ENCODE measurements around the gene ZW10. TPM values are rescaled to one million over a fixed set of nuclear protein-coding genes. Genes with fewer than 3 reads are reported as not detected.
A peak's percentile ranks its signal among the peaks of the same experiment; 100 is the strongest.

ZW10 gene
- polyA plus RNA-seq, 1 donor from 2014 or later, result 20.8 TPM

- Histone ChIP-seq H3K27me3 (ENCODE audit: insufficient read depth, low read depth, low read length) (no peaks in the 10 kb centered on the region), H3K9ac (ENCODE audit: low read length) (no peak overlapping the region), H3K27ac (ENCODE audit: low read length) (no peak overlapping the region), H3K4me2 (ENCODE audit: low read length) (no peak overlapping the region), H3K79me2 (replicated peaks; ENCODE audit: insufficient read depth, low read length) (no peaks in the 10 kb centered on the region), H3K9me3 (ENCODE audit: low read length) (no peaks in the 10 kb centered on the region), H2AFZ (ENCODE audit: low read depth, low read length) (no peak overlapping the region), H3K9me2 (ENCODE audit: insufficient read depth, low read length) (no peaks in the 10 kb centered on the region), H3K36me3 (ENCODE audit: insufficient read depth, low read length) (no peaks in the 10 kb centered on the region), H3F3A (ENCODE audit: insufficient read depth, low read length, poor library complexity, severe bottlenecking) (no peaks in the 10 kb centered on the region), H4K20me1 (ENCODE audit: insufficient read depth) (no peaks in the 10 kb centered on the region), H3K4me3 (ENCODE audit: low read length) (no peak overlapping the region)
- TF ChIP-seq RAD21 (conservative IDR thresholded peaks at IDR 0.05) (no peak), CTCF (IDR thresholded peaks at IDR 0.05; ENCODE audit: poor library complexity, severe bottlenecking) (no peak), EP300 (conservative IDR thresholded peaks at IDR 0.05; ENCODE audit: poor library complexity, severe bottlenecking) (no peak), SMC3 (conservative IDR thresholded peaks at IDR 0.05; ENCODE audit: poor library complexity) (no peak), MXI1 (conservative IDR thresholded peaks at IDR 0.05; ENCODE audit: poor library complexity, severe bottlenecking) (no peak), TAF1 (IDR thresholded peaks at IDR 0.05; ENCODE audit: low read depth) (no peak), POLR2AphosphoS5 (IDR thresholded peaks at IDR 0.05) (no peak), EZH2 (IDR thresholded peaks at IDR 0.05; ENCODE audit: borderline replicate concordance, insufficient read depth, low read length, poor library complexity, severe bottlenecking) (no peak), REST (IDR thresholded peaks at IDR 0.05; ENCODE audit: borderline replicate concordance) (no peak)
Measured at GRCh38 chr11:113778111-113778910, 4.8 kb upstream of the ZW10 start.

- Histone ChIP-seq H3K27ac (ENCODE audit: low read length) (no peak overlapping the region), H3K4me2 (ENCODE audit: low read length) (peak overlapping the region; percentile 66), H3K4me3 (ENCODE audit: low read length) (peak overlapping the region; percentile 69), H4K20me1 (ENCODE audit: insufficient read depth) (no peaks in the 10 kb centered on the region), H3K9me3 (ENCODE audit: low read length) (no peaks in the 10 kb centered on the region), H2AFZ (ENCODE audit: low read depth, low read length) (peak overlapping the region; percentile 31), H3K36me3 (ENCODE audit: insufficient read depth, low read length) (no peaks in the 10 kb centered on the region), H3K79me2 (replicated peaks; ENCODE audit: insufficient read depth, low read length) (peaks cover 17% of the 10 kb centered on the region), H3F3A (ENCODE audit: insufficient read depth, low read length, poor library complexity, severe bottlenecking) (no peaks in the 10 kb centered on the region), H3K9ac (ENCODE audit: low read length) (no peak overlapping the region), H3K27me3 (ENCODE audit: insufficient read depth, low read depth, low read length) (no peaks in the 10 kb centered on the region), H3K9me2 (ENCODE audit: insufficient read depth, low read length) (no peaks in the 10 kb centered on the region)
- TF ChIP-seq POLR2AphosphoS5 (IDR thresholded peaks at IDR 0.05) (no peak), EP300 (conservative IDR thresholded peaks at IDR 0.05; ENCODE audit: poor library complexity, severe bottlenecking) (no peak), TAF1 (IDR thresholded peaks at IDR 0.05; ENCODE audit: low read depth) (no peak), SMC3 (conservative IDR thresholded peaks at IDR 0.05; ENCODE audit: poor library complexity) (no peak), REST (IDR thresholded peaks at IDR 0.05; ENCODE audit: borderline replicate concordance) (no peak), EZH2 (IDR thresholded peaks at IDR 0.05; ENCODE audit: borderline replicate concordance, insufficient read depth, low read length, poor library complexity, severe bottlenecking) (no peak), MXI1 (conservative IDR thresholded peaks at IDR 0.05; ENCODE audit: poor library complexity, severe bottlenecking) (no peak), RAD21 (conservative IDR thresholded peaks at IDR 0.05) (no peak), CTCF (IDR thresholded peaks at IDR 0.05; ENCODE audit: poor library complexity, severe bottlenecking) (no peak)
Measured at GRCh38 chr11:113774174-113774503, 647 bp upstream of the ZW10 start.
